ENCODE measurements around the gene EVPL. TPM values are rescaled to one million over a fixed set of nuclear protein-coding genes. Genes with fewer than 3 reads are reported as not detected.

Gene EVPL
- total and polyA plus RNA-seq, 2 experiments from 2014 or later = 0.47 to 1.3 TPM

DNA sequence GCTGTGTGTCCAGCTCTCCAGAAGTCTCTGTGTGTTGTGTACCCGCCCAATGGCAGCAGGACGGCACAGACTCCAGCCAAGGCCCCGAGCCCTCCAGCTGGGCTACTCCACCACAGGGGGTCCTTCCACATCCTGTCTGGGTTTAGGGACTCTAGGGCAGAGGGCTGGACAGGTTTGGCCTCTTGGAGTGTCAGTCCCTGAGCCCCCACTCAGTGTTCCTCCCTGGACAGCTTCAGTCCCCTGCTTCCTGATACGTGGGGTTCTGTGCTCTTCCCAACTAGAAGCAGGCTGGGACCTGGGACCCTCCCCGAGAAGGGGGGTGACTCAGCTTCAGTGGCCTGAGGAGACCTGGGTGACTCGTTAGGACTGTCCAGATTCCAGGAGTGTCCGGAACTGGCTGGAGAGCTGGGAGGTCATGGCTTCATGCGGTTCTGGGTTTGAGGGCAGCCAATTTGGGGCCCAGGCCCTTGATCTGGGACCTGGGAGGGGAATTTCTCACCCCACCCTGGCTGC is 22.3 kb downstream of the EVPL start:
- Histone ChIP-seq H3F3A (replicated peaks; ENCODE audit: low read depth) (0 out of 2 replicates have a peak, but pooled peaks cover 3% of the 10 kb centered on the region), H3K36me3 (ENCODE audit: insufficient read depth) (no peaks in the 10 kb centered on the region), H3K27me3 (ENCODE audit: insufficient read depth) (no peaks in the 10 kb centered on the region), H2AFZ (no peak overlapping the region), H3K4me1 (ENCODE audit: insufficient read depth) (no peaks in the 10 kb centered on the region), H4K20me1 (replicated peaks; ENCODE audit: insufficient read depth) (no peaks in the 10 kb centered on the region), H3K4me2 (no peak overlapping the region), H3K4me3 (no peak overlapping the region), H3K79me2 (replicated peaks; ENCODE audit: insufficient read depth) (no peaks in the 10 kb centered on the region), H3K27ac (ENCODE audit: low read depth) (no peak overlapping the region), H3K9me2 (ENCODE audit: insufficient read depth) (no peaks in the 10 kb centered on the region)
- Mint-ChIP-seq H3K27me3 (ENCODE audit: insufficient read depth, low read depth, poor library complexity) (peaks cover 10% of the 10 kb centered on the region), H3K4me3 (no peak overlapping the region), H3K36me3 (ENCODE audit: low read depth) (peaks cover 3% of the 10 kb centered on the region), H3K9me3 (no peaks in the 10 kb centered on the region; the same call in none of the 3 replicates), H3K27ac (no peak overlapping the region), H3K4me1 (peaks cover 5% of the 10 kb centered on the region)
- TF ChIP-seq, protein P1, sequence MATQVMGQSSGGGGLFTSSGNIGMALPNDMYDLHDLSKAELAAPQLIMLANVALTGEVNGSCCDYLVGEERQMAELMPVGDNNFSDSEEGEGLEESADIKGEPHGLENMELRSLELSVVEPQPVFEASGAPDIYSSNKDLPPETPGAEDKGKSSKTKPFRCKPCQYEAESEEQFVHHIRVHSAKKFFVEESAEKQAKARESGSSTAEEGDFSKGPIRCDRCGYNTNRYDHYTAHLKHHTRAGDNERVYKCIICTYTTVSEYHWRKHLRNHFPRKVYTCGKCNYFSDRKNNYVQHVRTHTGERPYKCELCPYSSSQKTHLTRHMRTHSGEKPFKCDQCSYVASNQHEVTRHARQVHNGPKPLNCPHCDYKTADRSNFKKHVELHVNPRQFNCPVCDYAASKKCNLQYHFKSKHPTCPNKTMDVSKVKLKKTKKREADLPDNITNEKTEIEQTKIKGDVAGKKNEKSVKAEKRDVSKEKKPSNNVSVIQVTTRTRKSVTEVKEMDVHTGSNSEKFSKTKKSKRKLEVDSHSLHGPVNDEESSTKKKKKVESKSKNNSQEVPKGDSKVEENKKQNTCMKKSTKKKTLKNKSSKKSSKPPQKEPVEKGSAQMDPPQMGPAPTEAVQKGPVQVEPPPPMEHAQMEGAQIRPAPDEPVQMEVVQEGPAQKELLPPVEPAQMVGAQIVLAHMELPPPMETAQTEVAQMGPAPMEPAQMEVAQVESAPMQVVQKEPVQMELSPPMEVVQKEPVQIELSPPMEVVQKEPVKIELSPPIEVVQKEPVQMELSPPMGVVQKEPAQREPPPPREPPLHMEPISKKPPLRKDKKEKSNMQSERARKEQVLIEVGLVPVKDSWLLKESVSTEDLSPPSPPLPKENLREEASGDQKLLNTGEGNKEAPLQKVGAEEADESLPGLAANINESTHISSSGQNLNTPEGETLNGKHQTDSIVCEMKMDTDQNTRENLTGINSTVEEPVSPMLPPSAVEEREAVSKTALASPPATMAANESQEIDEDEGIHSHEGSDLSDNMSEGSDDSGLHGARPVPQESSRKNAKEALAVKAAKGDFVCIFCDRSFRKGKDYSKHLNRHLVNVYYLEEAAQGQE (IDR thresholded peaks at IDR 0.05; ENCODE audit: unreplicated experiment) = no peak
- TF ChIP-seq STAT1 (IDR thresholded peaks at IDR 0.05; ENCODE audit: unreplicated experiment) = no peak
- TF ChIP-seq CTCF (conservative IDR thresholded peaks at IDR 0.05; ENCODE audit: low read depth in 2 of 2) = no peak
- TF ChIP-seq, protein P2, sequence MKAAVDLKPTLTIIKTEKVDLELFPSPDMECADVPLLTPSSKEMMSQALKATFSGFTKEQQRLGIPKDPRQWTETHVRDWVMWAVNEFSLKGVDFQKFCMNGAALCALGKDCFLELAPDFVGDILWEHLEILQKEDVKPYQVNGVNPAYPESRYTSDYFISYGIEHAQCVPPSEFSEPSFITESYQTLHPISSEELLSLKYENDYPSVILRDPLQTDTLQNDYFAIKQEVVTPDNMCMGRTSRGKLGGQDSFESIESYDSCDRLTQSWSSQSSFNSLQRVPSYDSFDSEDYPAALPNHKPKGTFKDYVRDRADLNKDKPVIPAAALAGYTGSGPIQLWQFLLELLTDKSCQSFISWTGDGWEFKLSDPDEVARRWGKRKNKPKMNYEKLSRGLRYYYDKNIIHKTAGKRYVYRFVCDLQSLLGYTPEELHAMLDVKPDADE (IDR thresholded peaks at IDR 0.05) = no peak
- ATAC-seq = no peak
- no peak for DNase-seq (ENCODE audit: low spot score)

GRCh38 chr17:76003915-76004314 is 23.2 kb downstream of the EVPL start:
- Histone ChIP-seq H3K79me2 (replicated peaks; ENCODE audit: insufficient read depth) (no peaks in the 10 kb centered on the region), H3K4me3 (no peak overlapping the region), H3K27ac (ENCODE audit: low read depth) (no peak overlapping the region), H3K4me1 (ENCODE audit: insufficient read depth) (no peaks in the 10 kb centered on the region), H3F3A (replicated peaks; ENCODE audit: low read depth) (0 out of 2 replicates have a peak, but pooled peaks cover 3% of the 10 kb centered on the region), H4K20me1 (replicated peaks; ENCODE audit: insufficient read depth) (no peaks in the 10 kb centered on the region), H3K4me2 (no peak overlapping the region), H2AFZ (no peak overlapping the region), H3K36me3 (ENCODE audit: insufficient read depth) (no peaks in the 10 kb centered on the region), H3K27me3 (ENCODE audit: insufficient read depth) (no peaks in the 10 kb centered on the region), H3K9me2 (ENCODE audit: insufficient read depth) (no peaks in the 10 kb centered on the region)
- H3K36me3 Mint-ChIP-seq (ENCODE audit: low read depth) = peaks cover 3% of the 10 kb centered on the region; the same call in 2 of the 3 replicates
- H3K4me3 Mint-ChIP-seq = no peak overlapping the region
- DNase-seq (ENCODE audit: low spot score) (no peak), ATAC-seq (no peak)
- H3K9me3 Mint-ChIP-seq = no peaks in the 10 kb centered on the region; the same call in 2 of the 3 replicates
- H3K27me3 Mint-ChIP-seq (ENCODE audit: insufficient read depth, low read depth, poor library complexity) = peaks cover 9% of the 10 kb centered on the region
- H3K4me1 Mint-ChIP-seq = peaks cover 5% of the 10 kb centered on the region; the same call in 2 of the 3 replicates
- no peak overlapping the region for H3K27ac Mint-ChIP-seq
- TF ChIP-seq, protein P3, sequence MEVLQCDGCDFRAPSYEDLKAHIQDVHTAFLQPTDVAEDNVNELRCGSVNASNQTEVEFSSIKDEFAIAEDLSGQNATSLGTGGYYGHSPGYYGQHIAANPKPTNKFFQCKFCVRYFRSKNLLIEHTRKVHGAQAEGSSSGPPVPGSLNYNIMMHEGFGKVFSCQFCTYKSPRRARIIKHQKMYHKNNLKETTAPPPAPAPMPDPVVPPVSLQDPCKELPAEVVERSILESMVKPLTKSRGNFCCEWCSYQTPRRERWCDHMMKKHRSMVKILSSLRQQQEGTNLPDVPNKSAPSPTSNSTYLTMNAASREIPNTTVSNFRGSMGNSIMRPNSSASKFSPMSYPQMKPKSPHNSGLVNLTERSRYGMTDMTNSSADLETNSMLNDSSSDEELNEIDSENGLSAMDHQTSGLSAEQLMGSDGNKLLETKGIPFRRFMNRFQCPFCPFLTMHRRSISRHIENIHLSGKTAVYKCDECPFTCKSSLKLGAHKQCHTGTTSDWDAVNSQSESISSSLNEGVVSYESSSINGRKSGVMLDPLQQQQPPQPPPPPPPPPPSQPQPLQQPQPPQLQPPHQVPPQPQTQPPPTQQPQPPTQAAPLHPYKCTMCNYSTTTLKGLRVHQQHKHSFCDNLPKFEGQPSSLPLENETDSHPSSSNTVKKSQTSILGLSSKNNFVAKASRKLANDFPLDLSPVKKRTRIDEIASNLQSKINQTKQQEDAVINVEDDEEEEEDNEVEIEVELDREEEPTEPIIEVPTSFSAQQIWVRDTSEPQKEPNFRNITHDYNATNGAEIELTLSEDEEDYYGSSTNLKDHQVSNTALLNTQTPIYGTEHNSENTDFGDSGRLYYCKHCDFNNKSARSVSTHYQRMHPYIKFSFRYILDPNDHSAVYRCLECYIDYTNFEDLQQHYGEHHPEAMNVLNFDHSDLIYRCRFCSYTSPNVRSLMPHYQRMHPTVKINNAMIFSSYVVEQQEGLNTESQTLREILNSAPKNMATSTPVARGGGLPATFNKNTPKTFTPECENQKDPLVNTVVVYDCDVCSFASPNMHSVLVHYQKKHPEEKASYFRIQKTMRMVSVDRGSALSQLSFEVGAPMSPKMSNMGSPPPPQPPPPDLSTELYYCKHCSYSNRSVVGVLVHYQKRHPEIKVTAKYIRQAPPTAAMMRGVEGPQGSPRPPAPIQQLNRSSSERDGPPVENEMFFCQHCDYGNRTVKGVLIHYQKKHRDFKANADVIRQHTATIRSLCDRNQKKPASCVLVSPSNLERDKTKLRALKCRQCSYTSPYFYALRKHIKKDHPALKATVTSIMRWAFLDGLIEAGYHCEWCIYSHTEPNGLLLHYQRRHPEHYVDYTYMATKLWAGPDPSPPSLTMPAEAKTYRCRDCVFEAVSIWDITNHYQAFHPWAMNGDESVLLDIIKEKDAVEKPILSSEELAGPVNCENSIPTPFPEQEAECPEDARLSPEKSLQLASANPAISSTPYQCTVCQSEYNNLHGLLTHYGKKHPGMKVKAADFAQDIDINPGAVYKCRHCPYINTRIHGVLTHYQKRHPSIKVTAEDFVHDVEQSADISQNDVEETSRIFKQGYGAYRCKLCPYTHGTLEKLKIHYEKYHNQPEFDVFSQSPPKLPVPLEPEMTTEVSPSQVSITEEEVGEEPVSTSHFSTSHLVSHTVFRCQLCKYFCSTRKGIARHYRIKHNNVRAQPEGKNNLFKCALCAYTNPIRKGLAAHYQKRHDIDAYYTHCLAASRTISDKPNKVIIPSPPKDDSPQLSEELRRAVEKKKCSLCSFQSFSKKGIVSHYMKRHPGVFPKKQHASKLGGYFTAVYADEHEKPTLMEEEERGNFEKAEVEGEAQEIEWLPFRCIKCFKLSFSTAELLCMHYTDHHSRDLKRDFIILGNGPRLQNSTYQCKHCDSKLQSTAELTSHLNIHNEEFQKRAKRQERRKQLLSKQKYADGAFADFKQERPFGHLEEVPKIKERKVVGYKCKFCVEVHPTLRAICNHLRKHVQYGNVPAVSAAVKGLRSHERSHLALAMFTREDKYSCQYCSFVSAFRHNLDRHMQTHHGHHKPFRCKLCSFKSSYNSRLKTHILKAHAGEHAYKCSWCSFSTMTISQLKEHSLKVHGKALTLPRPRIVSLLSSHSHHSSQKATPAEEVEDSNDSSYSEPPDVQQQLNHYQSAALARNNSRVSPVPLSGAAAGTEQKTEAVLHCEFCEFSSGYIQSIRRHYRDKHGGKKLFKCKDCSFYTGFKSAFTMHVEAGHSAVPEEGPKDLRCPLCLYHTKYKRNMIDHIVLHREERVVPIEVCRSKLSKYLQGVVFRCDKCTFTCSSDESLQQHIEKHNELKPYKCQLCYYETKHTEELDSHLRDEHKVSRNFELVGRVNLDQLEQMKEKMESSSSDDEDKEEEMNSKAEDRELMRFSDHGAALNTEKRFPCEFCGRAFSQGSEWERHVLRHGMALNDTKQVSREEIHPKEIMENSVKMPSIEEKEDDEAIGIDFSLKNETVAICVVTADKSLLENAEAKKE (CRISPR knock-in tag; IDR thresholded peaks at IDR 0.05) = no peak
- TF ChIP-seq EZH2 (IDR thresholded peaks at IDR 0.05; ENCODE audit: low read depth, unreplicated experiment) = no peak
- TF ChIP-seq ZNF114 (CRISPR knock-in tag; IDR thresholded peaks at IDR 0.05) = no peak

All from GM23338 (cell line).